Activated CD4-positive, alpha-beta memory T cell treated with anti-CD3 and anti-CD28 coated beads for 36 hours (primary cell): ENCODE results near the gene FAM181A. TPM values are rescaled to one million over a fixed set of nuclear protein-coding genes. Genes with fewer than 3 reads are reported as not detected.

Experiments
- CTCF ChIA-PET: fragments of 350-600 bp; sonication (Branson Sonifier 250); formaldehyde crosslinking; loops from one replicate; lab custom pipeline; 2021; ENCODE audit warnings: antibody characterized with exemption, inconsistent platforms; lab: Charles Lee
- POLR2A ChIA-PET: fragments of 350-600 bp; sonication (Branson Sonifier 250); formaldehyde crosslinking; loops from one replicate; lab custom pipeline; 2021; ENCODE audit warnings: antibody characterized with exemption; lab: Charles Lee
- DNase-seq: peaks from one replicate; pipeline ENCODE4 v3.0.0-alpha.2; 2020
- H3K27ac Mint-ChIP-seq: one replicate; pipeline ENCODE4 v1.8.0; 2021; ENCODE audit warnings: mixed read lengths
- H3K27me3 Mint-ChIP-seq: one replicate; pipeline ENCODE4 v1.8.0; 2021; ENCODE audit warnings: mixed read lengths
- H3K36me3 Mint-ChIP-seq: one replicate; pipeline ENCODE4 v1.8.0; 2021; ENCODE audit warnings: mixed read lengths
- H3K4me1 Mint-ChIP-seq: one replicate; pipeline ENCODE4 v1.8.0; 2021; ENCODE audit warnings: low read depth, mixed read lengths
- H3K4me3 Mint-ChIP-seq: one replicate; pipeline ENCODE4 v1.8.0; 2021; ENCODE audit warnings: mild to moderate bottlenecking, mixed read lengths
- H3K9me3 Mint-ChIP-seq: one replicate; pipeline ENCODE4 v1.8.0; 2021; ENCODE audit warnings: mixed read lengths
- intact Hi-C: fragments of 100-400 bp; cut with micrococcal nuclease; formaldehyde crosslinking; loops from one replicate; pipeline ENCODE4 v1.15.1; 2023
- total RNA-seq, 2 experiments: library from RNA; stranded (reverse); gene quantifications; one replicate each; pipeline ENCODE4 v1.2.3, GENCODE V29; 2021

The FAM181A gene
- total RNA-seq, 2 experiments from 2014 or later: not detected

GRCh38 chr14:93892923-93893558 is 34.1 kb upstream of the FAM181A start:
- Mint-ChIP-seq H3K36me3 (no peaks in the 10 kb centered on the region), H3K4me3 (no peak overlapping the region), H3K4me1 (no peaks in the 10 kb centered on the region), H3K27ac (no peak overlapping the region), H3K27me3 (peaks cover 15% of the 10 kb centered on the region), H3K9me3 (no peaks in the 10 kb centered on the region)
- POLR2A ChIA-PET: no interaction called here
- intact Hi-C loops: loop anchor here (1.0 to 5.0 kb wide), 2 partner anchors 86 to 238 kb away; no protein-coding TSS in a partner anchor
- CTCF ChIA-PET: interaction anchor here (0.8 to 1.2 kb wide), 5 partner anchors 16 to 241 kb away, joined by 3 to 4 read pairs (median 4); no protein-coding TSS in a partner anchor
- peak; percentile 76 for DNase-seq

GRCh38 chr14:93893661-93894261 is 33.4 kb upstream of the FAM181A start:
- CTCF ChIA-PET: interaction anchor here (0.8 to 3.0 kb wide), 5 partner anchors 30 to 241 kb away, joined by 3 to 12 read pairs (median 4); no protein-coding TSS in a partner anchor
- no peaks in the 10 kb centered on the region for H3K36me3 Mint-ChIP-seq
- intact Hi-C loops: loop anchor here (1.0 to 5.0 kb wide), 2 partner anchors 86 to 238 kb away; no protein-coding TSS in a partner anchor

GRCh38 chr14:93895023-93895604 is 32.0 kb upstream of the FAM181A start:
- Mint-ChIP-seq H3K4me3 (no peak overlapping the region), H3K9me3 (no peaks in the 10 kb centered on the region), H3K27ac (no peak overlapping the region), H3K36me3 (no peaks in the 10 kb centered on the region), H3K27me3 (peaks cover 9% of the 10 kb centered on the region), H3K4me1 (no peaks in the 10 kb centered on the region)
- intact Hi-C loops: no loop called here
- ChIA-PET POLR2A (no interaction called here), CTCF (interaction anchor here (0.6 to 3.0 kb wide), 6 partner anchors 10 to 240 kb away, joined by 3 to 12 read pairs (median 3); no protein-coding TSS in a partner anchor)
- no peak for DNase-seq

More at GRCh38 chr14:93893661-93894261, 33.4 kb upstream of the FAM181A start:
- H3K4me3 Mint-ChIP-seq: no peak overlapping the region
- H3K27me3 Mint-ChIP-seq: peaks cover 15% of the 10 kb centered on the region
- POLR2A ChIA-PET: no interaction called here
- H3K27ac Mint-ChIP-seq: no peak overlapping the region
- H3K4me1 Mint-ChIP-seq: no peaks in the 10 kb centered on the region
- no peak for DNase-seq
- no peaks in the 10 kb centered on the region for H3K9me3 Mint-ChIP-seq

GRCh38 chr14:93897476-93897845 is 29.7 kb upstream of the FAM181A start:
- no peaks in the 10 kb centered on the region for H3K4me1 Mint-ChIP-seq
- intact Hi-C loops: no loop called here
- CTCF ChIA-PET: interaction anchor here (1.3 to 1.7 kb wide), 2 partner anchors 9 to 239 kb away, joined by 3 to 7 read pairs; no protein-coding TSS in a partner anchor
- no peaks in the 10 kb centered on the region for H3K9me3 Mint-ChIP-seq
- POLR2A ChIA-PET: no interaction called here
- H3K27me3 Mint-ChIP-seq: peaks cover 2% of the 10 kb centered on the region
- DNase-seq: no peak
- no peaks in the 10 kb centered on the region for H3K36me3 Mint-ChIP-seq
- no peak overlapping the region for H3K4me3 Mint-ChIP-seq
- no peak overlapping the region for H3K27ac Mint-ChIP-seq

GRCh38 chr14:93898081-93898611 is 29.0 kb upstream of the FAM181A start:
- intact Hi-C loops: no loop called here
- DNase-seq: no peak
- H3K27me3 Mint-ChIP-seq: peaks cover 8% of the 10 kb centered on the region
- no peaks in the 10 kb centered on the region for H3K9me3 Mint-ChIP-seq
- no peak overlapping the region for H3K27ac Mint-ChIP-seq
- no peaks in the 10 kb centered on the region for H3K36me3 Mint-ChIP-seq
- H3K4me1 Mint-ChIP-seq: no peaks in the 10 kb centered on the region
- POLR2A ChIA-PET: interaction anchor here (1.1 kb wide), 1 partner anchor 13 kb away, joined by 3 read pairs; no protein-coding TSS in a partner anchor
- CTCF ChIA-PET: interaction anchor here (1.3 to 1.7 kb wide), 2 partner anchors 9 to 239 kb away, joined by 3 to 7 read pairs; no protein-coding TSS in a partner anchor
- H3K4me3 Mint-ChIP-seq: no peak overlapping the region

- intact Hi-C loops: no loop called here
- no peaks in the 10 kb centered on the region for H3K36me3 Mint-ChIP-seq
- no peaks in the 10 kb centered on the region for H3K4me1 Mint-ChIP-seq
- peaks cover 12% of the 10 kb centered on the region for H3K27me3 Mint-ChIP-seq
- POLR2A ChIA-PET: interaction anchor here (1.1 kb wide), 1 partner anchor 14 kb away, joined by 3 read pairs; no protein-coding TSS in a partner anchor
- DNase-seq: no peak
- no peak overlapping the region for H3K4me3 Mint-ChIP-seq
- CTCF ChIA-PET: interaction anchor here (1.3 kb wide), 1 partner anchor 238 kb away, joined by 3 read pairs; no protein-coding TSS in a partner anchor
- no peak overlapping the region for H3K27ac Mint-ChIP-seq
- no peaks in the 10 kb centered on the region for H3K9me3 Mint-ChIP-seq
Measured at GRCh38 chr14:93898731-93899130, 28.4 kb upstream of the FAM181A start.

GRCh38 chr14:93901813-93902212 is 25.3 kb upstream of the FAM181A start:
- H3K4me1 Mint-ChIP-seq: no peaks in the 10 kb centered on the region
- POLR2A ChIA-PET: no interaction called here
- peaks cover 12% of the 10 kb centered on the region for H3K27me3 Mint-ChIP-seq
- intact Hi-C loops: no loop called here
- no peaks in the 10 kb centered on the region for H3K36me3 Mint-ChIP-seq
- no peaks in the 10 kb centered on the region for H3K9me3 Mint-ChIP-seq
- H3K27ac Mint-ChIP-seq: no peak overlapping the region
- CTCF ChIA-PET: interaction anchor here (2.2 kb wide), 1 partner anchor 246 kb away, joined by 6 read pairs; no protein-coding TSS in a partner anchor
- no peak for DNase-seq
- no peak overlapping the region for H3K4me3 Mint-ChIP-seq

- Mint-ChIP-seq H3K4me3 (no peak overlapping the region), H3K27ac (no peak overlapping the region), H3K36me3 (no peaks in the 10 kb centered on the region), H3K9me3 (no peaks in the 10 kb centered on the region), H3K4me1 (no peaks in the 10 kb centered on the region), H3K27me3 (peaks cover 12% of the 10 kb centered on the region)
- POLR2A ChIA-PET: no interaction called here
- CTCF ChIA-PET: interaction anchor here (0.6 to 2.2 kb wide), 5 partner anchors 117 to 291 kb away, joined by 3 to 6 read pairs (median 3); no protein-coding TSS in a partner anchor
- no peak for DNase-seq
- intact Hi-C loops: no loop called here
Measured at GRCh38 chr14:93902619-93903307, 24.4 kb upstream of the FAM181A start.

- Mint-ChIP-seq H3K4me3 (no peak overlapping the region), H3K9me3 (no peaks in the 10 kb centered on the region), H3K36me3 (no peaks in the 10 kb centered on the region), H3K4me1 (no peaks in the 10 kb centered on the region), H3K27me3 (peaks cover 12% of the 10 kb centered on the region), H3K27ac (no peak overlapping the region)
- intact Hi-C loops: no loop called here
- ChIA-PET CTCF (interaction anchor here (1.0 to 1.1 kb wide), 3 partner anchors 118 to 248 kb away, joined by 3 to 6 read pairs (median 3); no protein-coding TSS in a partner anchor), POLR2A (no interaction called here)
- DNase-seq: peak; percentile 18
Measured at GRCh38 chr14:93903342-93904184, 23.6 kb upstream of the FAM181A start.

- no peak overlapping the region for H3K4me3 Mint-ChIP-seq
Measured at GRCh38 chr14:93905623-93906022, 21.5 kb upstream of the FAM181A start.

More at GRCh38 chr14:93905623-93906022, 21.5 kb upstream of the FAM181A start:
- Mint-ChIP-seq H3K9me3 (no peaks in the 10 kb centered on the region), H3K4me1 (no peaks in the 10 kb centered on the region), H3K27ac (no peak overlapping the region), H3K36me3 (no peaks in the 10 kb centered on the region), H3K27me3 (peaks cover 12% of the 10 kb centered on the region)
- ChIA-PET CTCF (interaction anchor here (3.8 kb wide), 1 partner anchor 250 kb away, joined by 27 read pairs; no protein-coding TSS in a partner anchor), POLR2A (no interaction called here)
- intact Hi-C loops: loop anchor here (1.0 kb wide), 1 partner anchor 250 kb away; no protein-coding TSS in a partner anchor
- DNase-seq: no peak
